ENCODE results near the gene LRR1. TPM values are rescaled to one million over a fixed set of nuclear protein-coding genes. Genes with fewer than 3 reads are reported as not detected.

The LRR1 gene
- total RNA-seq, 1 experiment from 2014 or later: 60.8 TPM

Other genes starting within 250 kb of the LRR1 start
- 2,114 and 2,463 TPM in 2 replicates for gene RPS29, start 12.6 kb upstream of the LRR1 start, total RNA-seq (2014; rRNA removed; shearing (Covaris generic))
- 268 and 271 TPM in 2 replicates for gene RPL36AL, start 21.7 kb downstream of the LRR1 start, total RNA-seq (2014; rRNA removed; shearing (Covaris generic))
- 72.0 and 72.8 TPM in 2 replicates for gene MGAT2, start 21.9 kb downstream of the LRR1 start, total RNA-seq (2014; rRNA removed; shearing (Covaris generic))
- gene DNAAF2, start 36.3 kb downstream of the LRR1 start, total RNA-seq (2014; rRNA removed; shearing (Covaris generic)): 20.6 and 22.2 TPM in 2 replicates
- 52.0 and 53.4 TPM in 2 replicates for gene POLE2, start 89.3 kb downstream of the LRR1 start, total RNA-seq (2014; rRNA removed; shearing (Covaris generic))
- gene KLHDC1, start 94.2 kb downstream of the LRR1 start, total RNA-seq (2014; rRNA removed; shearing (Covaris generic)): 0.10 and 0.32 TPM in 2 replicates
- gene KLHDC2, start 169.2 kb downstream of the LRR1 start, total RNA-seq (2014; rRNA removed; shearing (Covaris generic)): 44.3 and 45.8 TPM in 2 replicates